NCI-H146 (cell line): ENCODE measurements around the gene KLHL6.
"Not testable (repeated sequence)": the region's sequence is repeated elsewhere in the genome, so short reads cannot be mapped to it uniquely, and the experiment has no call there.

Source experiments
- DNase-seq: peaks from one replicate; lab custom pipeline; 2025; lab: John Stamatoyannopoulos, UW

Gene KLHL6

GRCh38 chr3:183448369-183449128, 107.0 kb downstream of the KLHL6 start:
- no peak for DNase-seq

GRCh38 chr3:183447206-183448001, 108.1 kb downstream of the KLHL6 start:
- DNase-seq = peak; percentile 99

- no peak for DNase-seq
These were observed 108.7 kb downstream of the KLHL6 start for GRCh38 chr3:183446838-183447205.

GRCh38 chr3:183444748-183445147, 110.8 kb downstream of the KLHL6 start:
- DNase-seq = no peak

GRCh38 chr3:183443395-183444385, 111.8 kb downstream of the KLHL6 start:
- no peak for DNase-seq

GRCh38 chr3:183442994-183443393, 112.5 kb downstream of the KLHL6 start:
- DNase-seq = no peak

GRCh38 chr3:183440521-183440920, 115.0 kb downstream of the KLHL6 start:
- not testable (repeated sequence) for DNase-seq

- no peak for DNase-seq
These were observed 116.0 kb downstream of the KLHL6 start for GRCh38 chr3:183439515-183439914.

GRCh38 chr3:183438735-183439134, 116.8 kb downstream of the KLHL6 start:
- DNase-seq = peak; percentile 72

GRCh38 chr3:183437666-183438564, 117.6 kb downstream of the KLHL6 start:
- no peak for DNase-seq
